Nephron progenitor cell (in vitro differentiated cells): Measurements from ENCODE around the gene ECEL1.

Experiments
- DNase-seq: peaks from one replicate; pipeline ENCODE4 v3.0.0; 2021
- H3K27ac Mint-ChIP-seq: 2 replicates; pipeline ENCODE4 v1.8.0; 2021; ENCODE audit warnings: mild to moderate bottlenecking, moderate library complexity, mixed read lengths
- H3K27me3 Mint-ChIP-seq: 2 replicates; pipeline ENCODE4 v1.8.0; 2021; ENCODE audit warnings: mild to moderate bottlenecking, low read depth, mixed read lengths; ENCODE audit not compliant: poor library complexity
- H3K36me3 Mint-ChIP-seq: 2 replicates; pipeline ENCODE4 v1.8.0; 2021; ENCODE audit warnings: low read depth, mixed read lengths
- H3K4me1 Mint-ChIP-seq: 2 replicates; pipeline ENCODE4 v1.8.0; 2021; ENCODE audit warnings: mixed read lengths
- H3K4me3 Mint-ChIP-seq: 2 replicates; pipeline ENCODE4 v1.8.0; 2021; ENCODE audit warnings: mild to moderate bottlenecking, moderate library complexity, mixed read lengths
- H3K9me3 Mint-ChIP-seq: 2 replicates; pipeline ENCODE4 v1.8.0; 2021; ENCODE audit warnings: mild to moderate bottlenecking, moderate library complexity, mixed read lengths
- CTCF ChIP-seq: fragments of 200-600 bp; sonication (generic); IDR thresholded peaks from 2 replicates; pipeline ENCODE4 v1.5.0; 2021; ENCODE audit warnings: antibody characterized with exemption

ECEL1 gene

GRCh38 chr2:232459419-232460035 lies 28.1 kb downstream of the ECEL1 start:
- peaks cover 46% of the 10 kb centered on the region for H3K27me3 Mint-ChIP-seq
- no peaks in the 10 kb centered on the region for H3K9me3 Mint-ChIP-seq
- no peak overlapping the region for H3K27ac Mint-ChIP-seq
- H3K4me3 Mint-ChIP-seq = no peak overlapping the region
- DNase-seq = no peak
- H3K36me3 Mint-ChIP-seq = no peaks in the 10 kb centered on the region
- peaks cover 5% of the 10 kb centered on the region for H3K4me1 Mint-ChIP-seq
- no peak for TF ChIP-seq CTCF

DNA sequence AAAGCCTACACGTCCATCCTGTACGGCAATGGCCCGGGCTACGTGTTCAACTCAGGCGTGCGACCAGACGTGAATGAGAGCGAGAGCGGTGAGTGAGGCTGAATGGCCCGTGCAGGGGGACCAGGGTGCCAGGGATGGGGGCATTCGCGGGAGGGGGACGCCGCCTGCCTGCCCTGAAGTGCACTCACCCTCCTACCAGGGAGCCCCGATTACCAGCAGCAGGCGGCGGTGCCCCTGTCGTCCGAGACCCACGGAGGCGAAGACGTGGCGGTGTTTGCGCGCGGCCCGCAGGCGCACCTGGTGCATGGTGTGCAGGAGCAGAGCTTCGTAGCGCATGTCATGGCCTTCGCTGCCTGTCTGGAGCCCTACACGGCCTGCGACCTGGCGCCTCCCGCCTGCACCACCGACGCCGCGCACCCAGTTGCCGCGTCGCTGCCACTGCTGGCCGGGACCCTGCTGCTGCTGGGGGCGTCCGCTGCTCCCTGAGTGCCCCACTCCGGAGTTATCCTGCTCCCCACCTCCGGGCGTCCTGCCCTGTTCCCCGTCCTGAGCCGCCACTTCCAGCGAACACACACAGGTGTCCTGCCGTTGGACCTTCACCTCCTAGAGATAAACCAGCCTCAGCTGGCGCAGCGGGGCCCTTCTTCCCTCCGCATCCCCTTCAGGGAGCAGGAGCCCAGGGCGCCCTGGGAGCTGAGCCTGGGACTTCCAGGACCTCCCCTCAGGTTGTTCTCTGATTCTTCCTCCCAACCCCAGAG lies 28.8 kb downstream of the ECEL1 start:
- no peaks in the 10 kb centered on the region for H3K9me3 Mint-ChIP-seq
- no peak overlapping the region for H3K27ac Mint-ChIP-seq
- H3K27me3 Mint-ChIP-seq = peaks cover 48% of the 10 kb centered on the region
- no peak for TF ChIP-seq CTCF
- DNase-seq = no peak
- no peak overlapping the region for H3K4me3 Mint-ChIP-seq
- H3K4me1 Mint-ChIP-seq = peaks cover 5% of the 10 kb centered on the region
- no peaks in the 10 kb centered on the region for H3K36me3 Mint-ChIP-seq

- DNase-seq = no peak
- no peak overlapping the region for H3K4me3 Mint-ChIP-seq
- peaks cover 12% of the 10 kb centered on the region for H3K4me1 Mint-ChIP-seq
- peaks cover 42% of the 10 kb centered on the region for H3K27me3 Mint-ChIP-seq
- H3K27ac Mint-ChIP-seq = no peak overlapping the region
- TF ChIP-seq CTCF = no peak
- no peaks in the 10 kb centered on the region for H3K9me3 Mint-ChIP-seq
- no peaks in the 10 kb centered on the region for H3K36me3 Mint-ChIP-seq
Measured at GRCh38 chr2:232458051-232458660, 29.5 kb downstream of the ECEL1 start.

- Mint-ChIP-seq H3K4me3 (no peak overlapping the region), H3K4me1 (peaks cover 14% of the 10 kb centered on the region), H3K9me3 (no peaks in the 10 kb centered on the region), H3K27ac (no peak overlapping the region), H3K27me3 (peaks cover 34% of the 10 kb centered on the region), H3K36me3 (no peaks in the 10 kb centered on the region)
- DNase-seq = no peak
- no peak for TF ChIP-seq CTCF
Measured at GRCh38 chr2:232457121-232458011, 30.3 kb downstream of the ECEL1 start.

- no peak for DNase-seq
- H3K4me1 Mint-ChIP-seq = peaks cover 14% of the 10 kb centered on the region
- no peak overlapping the region for H3K4me3 Mint-ChIP-seq
- TF ChIP-seq CTCF = no peak
- peaks cover 25% of the 10 kb centered on the region for H3K27me3 Mint-ChIP-seq
- H3K27ac Mint-ChIP-seq = no peak overlapping the region
- H3K36me3 Mint-ChIP-seq = no peaks in the 10 kb centered on the region
- no peaks in the 10 kb centered on the region for H3K9me3 Mint-ChIP-seq
Measured at GRCh38 chr2:232456296-232457120, 31.1 kb downstream of the ECEL1 start.
